WTC11 (cell line): ENCODE results near the gene ALLC.

Experiments
- CTCF ChIP-seq: fragments of 200-600 bp; IDR thresholded peaks from 2 replicates; pipeline ENCODE4 v1.8.0; 2022; ENCODE audit warnings: antibody characterized with exemption
- ELF4 ChIP-seq: sonication (generic); formaldehyde crosslinking; IDR thresholded peaks from 2 replicates; pipeline ENCODE4 v1.8.1; 2022; ENCODE audit warnings: low read depth, mild to moderate bottlenecking, moderate library complexity, missing genetic modification reagents
- JAZF1 ChIP-seq: fragments of 250-450 bp; sonication (Bioruptor Pico); IDR thresholded peaks from 2 replicates; pipeline ENCODE4 v1.9.0; 2021; ENCODE audit warnings: moderate library complexity, mild to moderate bottlenecking, inconsistent platforms
- ZNF121 ChIP-seq: sonication (generic); formaldehyde crosslinking; IDR thresholded peaks from 2 replicates; pipeline ENCODE4 v1.8.0; 2023; ENCODE audit warnings: missing genetic modification reagents
- ZNF138 ChIP-seq: sonication (generic); formaldehyde crosslinking; conservative IDR thresholded peaks from 2 replicates; pipeline ENCODE4 v1.8.1; 2022; ENCODE audit warnings: mild to moderate bottlenecking, moderate library complexity, missing genetic modification reagents

- TF ChIP-seq ELF4 (CRISPR knock-in tag), result no peak
- no peak for TF ChIP-seq CTCF
- TF ChIP-seq ZNF121, result no peak
- TF ChIP-seq ZNF138 (CRISPR knock-in tag), result no peak
- no peak for TF ChIP-seq JAZF1 (CRISPR knock-in tag)
Measured at GRCh38 chr2:3725458-3726250, 67.7 kb downstream of the ALLC start.
